ENCODE results near the gene NOLC1. TPM values are rescaled to one million over a fixed set of nuclear protein-coding genes. Genes with fewer than 3 reads are reported as not detected.

The NOLC1 gene
- total and polyA plus RNA-seq, 10 of the 15 experiments (the other 5 are each of a cell fraction or from before 2014, with no cell fraction given) = 91.7 to 244 (median 128) TPM

GRCh38 chr10:102167861-102168260, 15.7 kb downstream of the NOLC1 start (continued):
- TF ChIP-seq ZSCAN29 (IDR thresholded peaks at IDR 0.05) (no peak), WRNIP1 (IDR thresholded peaks at IDR 0.05; ENCODE audit: borderline replicate concordance, low read depth, low read length) (no peak), POLR2AphosphoS2 (IDR thresholded peaks at IDR 0.05; ENCODE audit: low read depth, low read length) (no peak), ZNF384 (IDR thresholded peaks at IDR 0.05; ENCODE audit: borderline replicate concordance, low read depth, low read length) (no peak), PML (IDR thresholded peaks at IDR 0.05; ENCODE audit: low read length) (no peak), IKZF2 (IDR thresholded peaks at IDR 0.05) (no peak), RELA (IDR thresholded peaks at IDR 0.05; ENCODE audit: borderline replicate concordance, partially characterized antibody) (no peak), IRF5 (IDR thresholded peaks at IDR 0.05; ENCODE audit: borderline replicate concordance) (no peak), KAT2A (conservative IDR thresholded peaks at IDR 0.05; ENCODE audit: control insufficient read depth, low read depth, low read length) (no peak), PRDM15 (CRISPR knock-in tag; IDR thresholded peaks at IDR 0.05) (no peak), SREBF2 (IDR thresholded peaks at IDR 0.05; ENCODE audit: low read length) (no peak)
- TF ChIP-seq, protein P1, sequence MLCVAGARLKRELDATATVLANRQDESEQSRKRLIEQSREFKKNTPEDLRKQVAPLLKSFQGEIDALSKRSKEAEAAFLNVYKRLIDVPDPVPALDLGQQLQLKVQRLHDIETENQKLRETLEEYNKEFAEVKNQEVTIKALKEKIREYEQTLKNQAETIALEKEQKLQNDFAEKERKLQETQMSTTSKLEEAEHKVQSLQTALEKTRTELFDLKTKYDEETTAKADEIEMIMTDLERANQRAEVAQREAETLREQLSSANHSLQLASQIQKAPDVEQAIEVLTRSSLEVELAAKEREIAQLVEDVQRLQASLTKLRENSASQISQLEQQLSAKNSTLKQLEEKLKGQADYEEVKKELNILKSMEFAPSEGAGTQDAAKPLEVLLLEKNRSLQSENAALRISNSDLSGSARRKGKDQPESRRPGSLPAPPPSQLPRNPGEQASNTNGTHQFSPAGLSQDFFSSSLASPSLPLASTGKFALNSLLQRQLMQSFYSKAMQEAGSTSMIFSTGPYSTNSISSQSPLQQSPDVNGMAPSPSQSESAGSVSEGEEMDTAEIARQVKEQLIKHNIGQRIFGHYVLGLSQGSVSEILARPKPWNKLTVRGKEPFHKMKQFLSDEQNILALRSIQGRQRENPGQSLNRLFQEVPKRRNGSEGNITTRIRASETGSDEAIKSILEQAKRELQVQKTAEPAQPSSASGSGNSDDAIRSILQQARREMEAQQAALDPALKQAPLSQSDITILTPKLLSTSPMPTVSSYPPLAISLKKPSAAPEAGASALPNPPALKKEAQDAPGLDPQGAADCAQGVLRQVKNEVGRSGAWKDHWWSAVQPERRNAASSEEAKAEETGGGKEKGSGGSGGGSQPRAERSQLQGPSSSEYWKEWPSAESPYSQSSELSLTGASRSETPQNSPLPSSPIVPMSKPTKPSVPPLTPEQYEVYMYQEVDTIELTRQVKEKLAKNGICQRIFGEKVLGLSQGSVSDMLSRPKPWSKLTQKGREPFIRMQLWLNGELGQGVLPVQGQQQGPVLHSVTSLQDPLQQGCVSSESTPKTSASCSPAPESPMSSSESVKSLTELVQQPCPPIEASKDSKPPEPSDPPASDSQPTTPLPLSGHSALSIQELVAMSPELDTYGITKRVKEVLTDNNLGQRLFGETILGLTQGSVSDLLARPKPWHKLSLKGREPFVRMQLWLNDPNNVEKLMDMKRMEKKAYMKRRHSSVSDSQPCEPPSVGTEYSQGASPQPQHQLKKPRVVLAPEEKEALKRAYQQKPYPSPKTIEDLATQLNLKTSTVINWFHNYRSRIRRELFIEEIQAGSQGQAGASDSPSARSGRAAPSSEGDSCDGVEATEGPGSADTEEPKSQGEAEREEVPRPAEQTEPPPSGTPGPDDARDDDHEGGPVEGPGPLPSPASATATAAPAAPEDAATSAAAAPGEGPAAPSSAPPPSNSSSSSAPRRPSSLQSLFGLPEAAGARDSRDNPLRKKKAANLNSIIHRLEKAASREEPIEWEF (IDR thresholded peaks at IDR 0.05; ENCODE audit: insufficient replicate concordance, low read depth, low read length) = no peak
